Measurements from ENCODE around the gene TGFB1I1.

GRCh38 chr16:31489298-31489564 is 17.3 kb downstream of the TGFB1I1 start:
- TF ChIP-seq EZH2 (IDR thresholded peaks at IDR 0.05; ENCODE audit: borderline replicate concordance, low read depth, low read length, severe bottlenecking) (no peak), JUN (IDR thresholded peaks at IDR 0.05; ENCODE audit: borderline replicate concordance, insufficient read depth, insufficient read length, low read depth) (no peak), CTCF (IDR thresholded peaks at IDR 0.05; ENCODE audit: extremely low read depth in 1 of 2, insufficient read depth in 1 of 2, low read depth in 1 of 2, low read length in 2 of 2) (no peak), POLR2A (IDR thresholded peaks at IDR 0.05; ENCODE audit: low read depth, low read length) (no peak), MYC (IDR thresholded peaks at IDR 0.05; ENCODE audit: low read depth, low read length) (no peak)
